PFSK-1 (cell line): ENCODE data around the gene CAPRIN2.

Experiments used
- FOXP2 ChIP-seq: optimal IDR thresholded peaks from 2 replicates; pipeline ENCODE3; 2011; ENCODE audit warnings: borderline replicate concordance, control low read depth, inconsistent platforms; ENCODE audit not compliant: insufficient read depth; ENCODE audit errors: extremely low read length, extremely low read depth
- POLR2AphosphoS5 ChIP-seq: IDR thresholded peaks from 2 replicates; pipeline ENCODE4 v1.6.1; 2012; ENCODE audit warnings: low read depth, mild to moderate bottlenecking, control low read depth, low read length, moderate library complexity
- REST ChIP-seq, 2 experiments: IDR thresholded peaks; 2 replicates each; pipeline versions ENCODE4 v1.6.1 to v1.8.0; 2011 to 2012; ENCODE audit warnings: low read depth in 2 of 2, low read length in 2 of 2, control low read depth in 1 of 2, inconsistent platforms in 1 of 2, mild to moderate bottlenecking in 1 of 2, moderate library complexity in 1 of 2; ENCODE audit not compliant: insufficient read depth in 1 of 2
- SIN3A ChIP-seq: IDR thresholded peaks from 2 replicates; pipeline ENCODE4 v1.6.1; 2012; ENCODE audit warnings: mild to moderate bottlenecking, low read length, moderate library complexity, borderline replicate concordance; ENCODE audit not compliant: insufficient read depth
- TAF1 ChIP-seq: IDR thresholded peaks from 2 replicates; pipeline ENCODE4 v1.6.1; 2012; ENCODE audit warnings: low read length, control low read depth, borderline replicate concordance; ENCODE audit not compliant: insufficient read depth

DNA sequence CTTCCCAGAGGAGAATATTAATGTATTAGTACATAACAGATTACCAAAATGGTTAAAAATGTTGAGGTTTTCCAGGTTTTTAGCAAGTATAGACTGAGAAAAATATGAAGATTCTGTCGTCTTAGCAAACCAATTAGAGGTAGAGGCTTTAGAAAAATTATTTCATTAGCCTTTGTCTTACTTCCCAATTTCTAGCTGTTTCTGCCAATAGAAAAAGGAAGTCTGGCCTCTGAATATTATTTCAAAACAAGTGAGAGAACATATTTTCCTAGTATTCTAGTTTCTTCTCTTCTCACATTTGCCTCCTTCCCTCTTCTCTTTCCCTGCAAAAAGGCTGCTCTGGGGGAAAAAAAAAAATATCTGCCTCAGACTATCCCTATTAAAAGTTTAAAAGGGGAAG is 75.5 kb downstream of the CAPRIN2 start:
- TF ChIP-seq POLR2AphosphoS5 (no peak), REST (IDR thresholded peaks at IDR 0.05; ENCODE audit: insufficient read depth in 1 of 2, low read depth in 2 of 2, low read length in 2 of 2) (no peak), TAF1 (no peak), SIN3A (no peak), FOXP2 (no peak)
